ENCODE measurements around the gene SAMD5. TPM values are rescaled to one million over a fixed set of nuclear protein-coding genes. Genes with fewer than 3 reads are reported as not detected.

The SAMD5 gene
- total and polyA plus RNA-seq, 2 of the 8 experiments (the other 6 are each of a cell fraction or from before 2014, with no cell fraction given), result 0.02 to 0.04 TPM

GRCh38 chr6:147503587-147503986 is 4.9 kb upstream of the SAMD5 start:
- peaks cover 60 to 85% (median 79%) of the 10 kb centered on the region in 4 experiments for H3K27me3 ChIP-seq (replicated peaks in 1 of 4; ENCODE audit: control insufficient read depth in 3 of 4, extremely low read depth in 1 of 4, insufficient read depth in 3 of 4, low read length in 3 of 4)
- no peak overlapping the region for H2AK5ac ChIP-seq (ENCODE audit: low read depth, low read length)
- no peak overlapping the region for H4K5ac ChIP-seq (ENCODE audit: insufficient read length, low read depth, low read length)
- no peak overlapping the region for H3K27ac ChIP-seq (ENCODE audit: low read depth, low read length)
- H3K9ac ChIP-seq (replicated peaks in 1 of 4; ENCODE audit: extremely low read depth in 1 of 4, low read depth in 3 of 4, low read length in 3 of 4), result no peak overlapping the region
- no peak overlapping the region for H3K18ac ChIP-seq (ENCODE audit: extremely low read depth, low read length)
- H3K4ac ChIP-seq (replicated peaks; ENCODE audit: insufficient read length, low read depth, low read length), result no peak overlapping the region
- CTCF ChIA-PET (ENCODE audit: partially characterized antibody), result interaction anchor here (0.6 to 1.6 kb wide), 4 partner anchors 16 to 999 kb away, joined by 3 to 8 read pairs (median 4); no protein-coding TSS in a partner anchor
- H3K56ac ChIP-seq (replicated peaks; ENCODE audit: insufficient read length, low read depth, low read length), result no peak overlapping the region
- no peak overlapping the region for H3K23ac ChIP-seq (ENCODE audit: insufficient read length)
- no peak overlapping the region for H2BK120ac ChIP-seq (replicated peaks; ENCODE audit: low read depth, low read length)
- H3K4me2 ChIP-seq (ENCODE audit: insufficient read depth in 1 of 2, low read depth in 2 of 2, low read length in 2 of 2), result no peak overlapping the region
- no peak overlapping the region for H3K4me3 ChIP-seq (ENCODE audit: extremely low read depth in 1 of 4, insufficient read depth in 2 of 4, low read depth in 3 of 4, low read length in 4 of 4)
- peaks cover 0 to 9% (median 6%) of the 10 kb centered on the region in 4 experiments; a peak in 4 of 7 replicates for H3K4me1 ChIP-seq (replicated peaks in 1 of 4; ENCODE audit: control insufficient read depth in 3 of 4, insufficient read depth in 4 of 4, low read length in 3 of 4)
- H2BK12ac ChIP-seq (ENCODE audit: low read depth, low read length), result no peak overlapping the region
- no peak overlapping the region for H4K8ac ChIP-seq (ENCODE audit: extremely low read depth, insufficient read depth, low read length)
- H2BK20ac ChIP-seq (ENCODE audit: low read length), result no peak overlapping the region
- H2BK15ac ChIP-seq (ENCODE audit: low read length), result no peak overlapping the region
- peak; percentile 62 for FAIRE-seq
- no peaks in the 10 kb centered on the region for H3K79me2 ChIP-seq (ENCODE audit: control insufficient read depth in 1 of 2, insufficient read depth in 2 of 2, low read length in 2 of 2)
- no peak overlapping the region for H2AFZ ChIP-seq (ENCODE audit: low read length)
- H3K79me1 ChIP-seq (ENCODE audit: low read depth, low read length), result no peaks in the 10 kb centered on the region
- 7% methylated on average over 3 of the region's 3 CpGs; no CpG with 5 or more reads in 1 of the 2 experiments for WGBS, 2 experiments (ENCODE audit: extremely low coverage in 1 of 2, insufficient coverage in 1 of 2, insufficient read length in 1 of 2, insufficient replicate concordance in 2 of 2, low coverage in 1 of 2, low lambda C conversion rate in 2 of 2, missing lambda C conversion rate in 1 of 2)
- POLR2A ChIA-PET (ENCODE audit: partially characterized antibody), result no interaction called here
- peaks cover 4 to 13% of the 10 kb centered on the region in 2 experiments for H4K20me1 ChIP-seq (replicated peaks in 1 of 2; ENCODE audit: control insufficient read depth in 1 of 2, insufficient read depth in 2 of 2, low read length in 2 of 2)
- no peak overlapping the region for H2BK5ac ChIP-seq (ENCODE audit: low read depth, low read length)
- H3K23me2 ChIP-seq (ENCODE audit: low read depth, low read length), result peaks cover 3% of the 10 kb centered on the region
- H3K36me3 ChIP-seq (ENCODE audit: control insufficient read depth in 2 of 4, insufficient read depth in 4 of 4, low read length in 3 of 4), result no peaks in the 10 kb centered on the region
- no peaks in the 10 kb centered on the region for H3K9me3 ChIP-seq (ENCODE audit: insufficient read depth in 2 of 2, low read depth in 1 of 2, low read length in 1 of 2)
- H4K91ac ChIP-seq (replicated peaks; ENCODE audit: insufficient read length, low read length), result no peak overlapping the region
- peak; percentile 51 to 53 for DNase-seq (ENCODE audit: low read depth in 1 of 2, low spot score in 2 of 2)
- H3K14ac ChIP-seq (ENCODE audit: insufficient read length), result no peak overlapping the region
- TF ChIP-seq EP300 (IDR thresholded peaks at IDR 0.05; ENCODE audit: borderline replicate concordance in 1 of 2, low read depth in 2 of 2, low read length in 2 of 2) (peak in 1 of 2 experiments; percentile 63; a peak in 1 of 3 replicates), EZH2 (IDR thresholded peaks at IDR 0.05; ENCODE audit: low read depth, low read length, severe bottlenecking) (no peak), HDAC2 (IDR thresholded peaks at IDR 0.05; ENCODE audit: borderline replicate concordance in 1 of 2, low read depth in 2 of 2, low read length in 2 of 2) (peak in 1 of 2 experiments; percentile 27; a peak in 1 of 4 replicates), JUN (IDR thresholded peaks at IDR 0.05; ENCODE audit: low read depth, low read length) (no peak), NANOG (IDR thresholded peaks at IDR 0.05; ENCODE audit: insufficient read depth, low read depth, low read length, poor library complexity, severe bottlenecking) (peak; percentile 91), CREB1 (IDR thresholded peaks at IDR 0.05) (no peak)

Measured in H1 (cell line).